Esophagus muscularis mucosa (tissue), 4 donors: ENCODE data around the gene PTPRT.

Experiments
- EP300 ChIP-seq: sonication (generic); formaldehyde crosslinking; IDR thresholded peaks from one replicate; pipeline ENCODE4 v1.6.1; 2017; ENCODE audit warnings: antibody characterized with exemption
- POLR2A ChIP-seq: fragments of 450-650 bp; IDR thresholded peaks from one replicate; pipeline ENCODE4 v1.6.1; 2017; ENCODE audit warnings: antibody characterized with exemption, moderate library complexity, mild to moderate bottlenecking, low read depth
- TF ChIP-seq, protein P1 (sequence below), 3 experiments: fragments of 200-600 bp in 2 of 3; fragments of 450-650 bp in 1 of 3; sonication (generic) in 2 of 3; IDR thresholded peaks; one replicate each; pipeline ENCODE4 v1.5.1; 2017 to 2019; ENCODE audit warnings: antibody characterized with exemption in 3 of 3, mild to moderate bottlenecking in 2 of 3, moderate library complexity in 1 of 3

- TF ChIP-seq, protein P1, sequence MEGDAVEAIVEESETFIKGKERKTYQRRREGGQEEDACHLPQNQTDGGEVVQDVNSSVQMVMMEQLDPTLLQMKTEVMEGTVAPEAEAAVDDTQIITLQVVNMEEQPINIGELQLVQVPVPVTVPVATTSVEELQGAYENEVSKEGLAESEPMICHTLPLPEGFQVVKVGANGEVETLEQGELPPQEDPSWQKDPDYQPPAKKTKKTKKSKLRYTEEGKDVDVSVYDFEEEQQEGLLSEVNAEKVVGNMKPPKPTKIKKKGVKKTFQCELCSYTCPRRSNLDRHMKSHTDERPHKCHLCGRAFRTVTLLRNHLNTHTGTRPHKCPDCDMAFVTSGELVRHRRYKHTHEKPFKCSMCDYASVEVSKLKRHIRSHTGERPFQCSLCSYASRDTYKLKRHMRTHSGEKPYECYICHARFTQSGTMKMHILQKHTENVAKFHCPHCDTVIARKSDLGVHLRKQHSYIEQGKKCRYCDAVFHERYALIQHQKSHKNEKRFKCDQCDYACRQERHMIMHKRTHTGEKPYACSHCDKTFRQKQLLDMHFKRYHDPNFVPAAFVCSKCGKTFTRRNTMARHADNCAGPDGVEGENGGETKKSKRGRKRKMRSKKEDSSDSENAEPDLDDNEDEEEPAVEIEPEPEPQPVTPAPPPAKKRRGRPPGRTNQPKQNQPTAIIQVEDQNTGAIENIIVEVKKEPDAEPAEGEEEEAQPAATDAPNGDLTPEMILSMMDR (IDR thresholded peaks at IDR 0.05) = no peak
- TF ChIP-seq EP300 (no peak), POLR2A (no peak)
Measured at GRCh38 chr20:42123981-42124473, 1065.7 kb downstream of the PTPRT start.
